ENCODE measurements around the gene NID1.

NID1 gene

DNA sequence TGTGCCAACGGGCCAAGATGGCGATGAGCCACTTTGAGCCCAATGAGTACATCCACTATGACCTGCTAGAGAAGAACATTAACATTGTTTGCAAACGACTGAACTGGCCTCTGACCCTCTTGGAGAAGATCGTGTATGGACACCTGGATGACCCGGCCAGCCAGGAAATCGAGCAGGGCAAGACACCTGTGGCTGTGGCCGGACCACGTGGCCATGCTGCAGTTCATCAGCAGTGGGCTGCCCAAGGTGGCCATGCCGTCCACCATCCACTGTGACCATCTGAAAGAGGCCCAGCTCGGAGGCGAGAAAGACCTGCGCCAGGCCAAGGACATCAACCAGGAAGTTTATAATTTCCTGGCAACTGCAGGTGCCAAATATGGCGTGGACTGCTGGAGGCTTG, 45.2 kb upstream of the NID1 start:
- H3K9me3 ChIP-seq (replicated peaks; ENCODE audit: insufficient read depth, low read length), result no peaks in the 10 kb centered on the region
- H3K79me2 ChIP-seq (ENCODE audit: low read length), result no peaks in the 10 kb centered on the region
- H2AFZ ChIP-seq (ENCODE audit: low read length), result no peak overlapping the region
- H3F3A ChIP-seq (ENCODE audit: insufficient read depth, low read length), result no peaks in the 10 kb centered on the region
- no peak overlapping the region for H3K4me2 ChIP-seq (ENCODE audit: low read depth, low read length)
- no peaks in the 10 kb centered on the region for H4K20me1 ChIP-seq (ENCODE audit: insufficient read depth, low read length)
- TF ChIP-seq, protein P1, sequence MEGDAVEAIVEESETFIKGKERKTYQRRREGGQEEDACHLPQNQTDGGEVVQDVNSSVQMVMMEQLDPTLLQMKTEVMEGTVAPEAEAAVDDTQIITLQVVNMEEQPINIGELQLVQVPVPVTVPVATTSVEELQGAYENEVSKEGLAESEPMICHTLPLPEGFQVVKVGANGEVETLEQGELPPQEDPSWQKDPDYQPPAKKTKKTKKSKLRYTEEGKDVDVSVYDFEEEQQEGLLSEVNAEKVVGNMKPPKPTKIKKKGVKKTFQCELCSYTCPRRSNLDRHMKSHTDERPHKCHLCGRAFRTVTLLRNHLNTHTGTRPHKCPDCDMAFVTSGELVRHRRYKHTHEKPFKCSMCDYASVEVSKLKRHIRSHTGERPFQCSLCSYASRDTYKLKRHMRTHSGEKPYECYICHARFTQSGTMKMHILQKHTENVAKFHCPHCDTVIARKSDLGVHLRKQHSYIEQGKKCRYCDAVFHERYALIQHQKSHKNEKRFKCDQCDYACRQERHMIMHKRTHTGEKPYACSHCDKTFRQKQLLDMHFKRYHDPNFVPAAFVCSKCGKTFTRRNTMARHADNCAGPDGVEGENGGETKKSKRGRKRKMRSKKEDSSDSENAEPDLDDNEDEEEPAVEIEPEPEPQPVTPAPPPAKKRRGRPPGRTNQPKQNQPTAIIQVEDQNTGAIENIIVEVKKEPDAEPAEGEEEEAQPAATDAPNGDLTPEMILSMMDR (IDR thresholded peaks at IDR 0.05; ENCODE audit: low read length), result no peak
- TF ChIP-seq EZH2 (optimal IDR thresholded peaks at IDR 0.05; ENCODE audit: low read depth, low read length), result no peak
- no peak for TF ChIP-seq EZH2phosphoT487 (IDR thresholded peaks at IDR 0.05; ENCODE audit: low read length)
- H3K4me1 ChIP-seq (ENCODE audit: low read length), result no peaks in the 10 kb centered on the region
- H3K27me3 ChIP-seq (replicated peaks; ENCODE audit: insufficient read depth, low read length), result peaks cover 24% of the 10 kb centered on the region; the same call in 1 of the 2 replicates
- no peak overlapping the region for H3K27ac ChIP-seq (ENCODE audit: low read length)
- no peaks in the 10 kb centered on the region for H3K36me3 ChIP-seq (replicated peaks; ENCODE audit: insufficient read depth, low read length)
- DNase-seq, result no peak
- no peaks in the 10 kb centered on the region for H3K9me2 ChIP-seq (replicated peaks; ENCODE audit: insufficient read depth, low read length)
- H3K4me3 ChIP-seq (ENCODE audit: low read length), result no peak overlapping the region
- no peak overlapping the region for H3K9ac ChIP-seq (ENCODE audit: low read length)

GRCh38 chr1:236108027-236108648, 43.2 kb upstream of the NID1 start:
- H3K9ac ChIP-seq (ENCODE audit: low read length), result no peak overlapping the region
- TF ChIP-seq, protein P1 (IDR thresholded peaks at IDR 0.05; ENCODE audit: low read length), result no peak
- no peak for TF ChIP-seq EZH2phosphoT487 (IDR thresholded peaks at IDR 0.05; ENCODE audit: low read length)
- TF ChIP-seq EZH2 (optimal IDR thresholded peaks at IDR 0.05; ENCODE audit: low read depth, low read length), result no peak
- H4K20me1 ChIP-seq (ENCODE audit: insufficient read depth, low read length), result no peaks in the 10 kb centered on the region
- H3K4me2 ChIP-seq (ENCODE audit: low read depth, low read length), result no peak overlapping the region
- peaks cover 19% of the 10 kb centered on the region; the same call in 1 of the 2 replicates for H3K27me3 ChIP-seq (replicated peaks; ENCODE audit: insufficient read depth, low read length)
- no peaks in the 10 kb centered on the region for H3K4me1 ChIP-seq (ENCODE audit: low read length)
- no peak overlapping the region for H3K27ac ChIP-seq (ENCODE audit: low read length)
- no peaks in the 10 kb centered on the region for H3K9me3 ChIP-seq (replicated peaks; ENCODE audit: insufficient read depth, low read length)
- no peak overlapping the region for H2AFZ ChIP-seq (ENCODE audit: low read length)
- no peak overlapping the region for H3K4me3 ChIP-seq (ENCODE audit: low read length)
- DNase-seq, result no peak
- no peaks in the 10 kb centered on the region for H3F3A ChIP-seq (ENCODE audit: insufficient read depth, low read length)
- no peaks in the 10 kb centered on the region for H3K79me2 ChIP-seq (ENCODE audit: low read length)
- H3K36me3 ChIP-seq (replicated peaks; ENCODE audit: insufficient read depth, low read length), result no peaks in the 10 kb centered on the region
- no peaks in the 10 kb centered on the region for H3K9me2 ChIP-seq (replicated peaks; ENCODE audit: insufficient read depth, low read length)

- Histone ChIP-seq H3K36me3 (replicated peaks; ENCODE audit: insufficient read depth, low read length) (no peaks in the 10 kb centered on the region), H2AFZ (ENCODE audit: low read length) (no peak overlapping the region), H3K9me3 (replicated peaks; ENCODE audit: insufficient read depth, low read length) (no peaks in the 10 kb centered on the region), H4K20me1 (ENCODE audit: insufficient read depth, low read length) (no peaks in the 10 kb centered on the region), H3K9me2 (replicated peaks; ENCODE audit: insufficient read depth, low read length) (no peaks in the 10 kb centered on the region), H3F3A (ENCODE audit: insufficient read depth, low read length) (no peaks in the 10 kb centered on the region), H3K27ac (ENCODE audit: low read length) (no peak overlapping the region), H3K9ac (ENCODE audit: low read length) (no peak overlapping the region), H3K4me3 (ENCODE audit: low read length) (no peak overlapping the region), H3K4me2 (ENCODE audit: low read depth, low read length) (no peak overlapping the region), H3K4me1 (ENCODE audit: low read length) (no peaks in the 10 kb centered on the region), H3K27me3 (replicated peaks; ENCODE audit: insufficient read depth, low read length) (peaks cover 11% of the 10 kb centered on the region; the same call in 1 of the 2 replicates), H3K79me2 (ENCODE audit: low read length) (no peaks in the 10 kb centered on the region)
- no peak for TF ChIP-seq EZH2 (optimal IDR thresholded peaks at IDR 0.05; ENCODE audit: low read depth, low read length)
- no peak for TF ChIP-seq EZH2phosphoT487 (IDR thresholded peaks at IDR 0.05; ENCODE audit: low read length)
- TF ChIP-seq, protein P1 (IDR thresholded peaks at IDR 0.05; ENCODE audit: low read length), result no peak
- DNase-seq, result no peak
Measured at GRCh38 chr1:236107121-236107907, 42.4 kb upstream of the NID1 start.
